ENCODE data around the gene RPS18. TPM values are rescaled to one million over a fixed set of nuclear protein-coding genes. Genes with fewer than 3 reads are reported as not detected.
A peak's percentile ranks its signal among the peaks of the same experiment; 100 is the strongest.
"Not testable (repeated sequence)": the region's sequence is repeated elsewhere in the genome, so short reads cannot be mapped to it uniquely, and the experiment has no call there.

RPS18 gene
- 2,522 and 4,168 TPM in 2 replicates for total RNA-seq (2012; rRNA removed)

DNA sequence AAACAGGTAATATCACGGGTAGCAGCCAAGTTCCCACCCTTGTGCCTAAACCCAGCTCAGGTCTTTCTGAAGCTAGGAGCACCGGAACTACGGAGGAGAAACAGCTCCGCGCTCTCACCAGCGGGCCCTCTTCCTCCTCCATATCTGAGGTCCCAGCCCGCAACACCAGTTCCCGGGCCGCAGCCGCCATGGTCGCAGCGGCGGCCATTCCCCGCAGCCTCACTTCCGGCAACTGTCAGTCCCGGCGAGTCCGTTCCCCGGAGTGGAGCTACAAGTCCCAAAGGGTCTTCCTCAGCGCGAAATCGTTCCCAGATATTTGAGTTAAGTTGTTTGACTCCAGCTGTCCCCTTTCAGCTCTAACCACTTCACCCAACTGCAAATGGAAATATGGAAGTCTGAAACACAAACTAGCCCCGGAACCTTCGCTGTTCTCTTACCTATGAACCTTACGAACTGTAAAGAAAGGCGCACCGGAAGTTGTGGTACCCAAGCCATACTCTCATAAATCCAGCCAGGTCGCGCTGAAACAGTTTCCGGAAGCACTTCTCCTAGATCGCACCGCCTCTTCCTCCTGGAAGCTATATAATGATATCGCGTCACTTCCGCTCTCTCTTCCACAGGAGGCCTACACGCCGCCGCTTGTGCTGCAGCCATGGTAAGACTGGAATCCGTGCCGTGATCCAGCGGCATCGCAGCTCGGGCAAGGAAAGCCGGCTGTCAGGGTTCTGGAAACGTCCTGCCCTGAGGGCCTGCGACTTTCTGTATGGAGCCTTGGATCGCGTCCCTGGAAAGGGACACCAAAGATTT is at the start of gene RPS18, which contains the start of gene VPS52:
Gene RPS18, plus strand, starts transcription at position 608 of the 807 bp plus-strand sequence. Its CDS starts 45 bp downstream, at position 653.
Gene VPS52, minus strand, starts transcription at position 409 of the 807 bp plus-strand sequence. Its CDS starts 201 bp downstream, at position 208.
- Histone ChIP-seq H3K27me3 (ENCODE audit: control insufficient read depth, insufficient read depth, low read length) (no peaks in the 10 kb centered on the region), H3K36me3 (ENCODE audit: insufficient read depth, low read length) (peaks cover 74% of the 10 kb centered on the region), H3K9ac (ENCODE audit: low read depth, low read length) (peak within 1 kb of the TSS; percentile 97), H3K9me3 (replicated peaks; ENCODE audit: low read length) (no peaks in the 10 kb centered on the region), H3K4me2 (ENCODE audit: low read length) (peak within 1 kb of the TSS; percentile 98), H3K4me1 (ENCODE audit: control insufficient read depth, insufficient read depth, low read length) (peaks cover 38% of the 10 kb centered on the region), H3K4me3 (ENCODE audit: low read length) (peak within 1 kb of the TSS; percentile 88)

- not testable (repeated sequence) for H3K9me3 ChIP-seq (replicated peaks; ENCODE audit: low read length); H3K36me3 ChIP-seq (ENCODE audit: insufficient read depth, low read length); H3K4me1 ChIP-seq (ENCODE audit: control insufficient read depth, insufficient read depth, low read length); H3K9ac ChIP-seq (ENCODE audit: low read depth, low read length); H3K4me3 ChIP-seq (ENCODE audit: low read length); H3K4me2 ChIP-seq (ENCODE audit: low read length)
- H3K27me3 ChIP-seq (ENCODE audit: control insufficient read depth, insufficient read depth, low read length): peaks cover 62% of the 10 kb centered on the region
Measured at GRCh38 chr6:33226503-33227120, 45.3 kb upstream of the RPS18 start.

DNA sequence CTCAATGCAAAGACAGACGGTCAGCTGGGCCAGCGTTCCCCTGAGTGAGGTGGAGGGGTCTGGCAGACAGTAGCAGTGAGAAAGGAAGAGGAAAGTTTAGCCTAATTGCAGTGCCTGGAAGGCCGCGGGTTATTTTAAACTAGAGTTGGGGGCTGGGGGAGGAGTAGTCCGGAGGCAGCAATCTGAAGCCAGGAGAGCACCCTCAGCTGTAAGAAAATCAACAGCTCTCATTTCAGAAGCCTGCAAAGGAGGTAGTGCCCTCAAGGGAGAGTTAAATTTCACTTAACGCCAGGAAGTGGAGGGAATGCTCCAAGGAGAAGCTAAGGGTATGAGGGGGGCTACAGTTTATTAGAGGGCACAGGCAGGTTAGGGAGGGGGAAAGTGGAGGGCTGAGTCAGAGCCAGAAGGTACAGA is 36.6 kb upstream of the RPS18 start:
- Histone ChIP-seq H3K9me3 (replicated peaks; ENCODE audit: low read length) (no peaks in the 10 kb centered on the region), H3K4me3 (ENCODE audit: low read length) (no peak overlapping the region), H3K27me3 (ENCODE audit: control insufficient read depth, insufficient read depth, low read length) (peaks cover 53% of the 10 kb centered on the region), H3K9ac (ENCODE audit: low read depth, low read length) (no peak overlapping the region), H3K4me2 (ENCODE audit: low read length) (no peak overlapping the region), H3K36me3 (ENCODE audit: insufficient read depth, low read length) (no peaks in the 10 kb centered on the region), H3K4me1 (ENCODE audit: control insufficient read depth, insufficient read depth, low read length) (no peaks in the 10 kb centered on the region)

- no peak overlapping the region for H3K9ac ChIP-seq (ENCODE audit: low read depth, low read length)
- H3K4me3 ChIP-seq (ENCODE audit: low read length): no peak overlapping the region
- peaks cover 51% of the 10 kb centered on the region for H3K27me3 ChIP-seq (ENCODE audit: control insufficient read depth, insufficient read depth, low read length)
- H3K9me3 ChIP-seq (replicated peaks; ENCODE audit: low read length): no peaks in the 10 kb centered on the region
- H3K4me1 ChIP-seq (ENCODE audit: control insufficient read depth, insufficient read depth, low read length): no peaks in the 10 kb centered on the region
- H3K4me2 ChIP-seq (ENCODE audit: low read length): no peak overlapping the region
- H3K36me3 ChIP-seq (ENCODE audit: insufficient read depth, low read length): no peaks in the 10 kb centered on the region
Measured at GRCh38 chr6:33236328-33236727, 35.5 kb upstream of the RPS18 start.

- Histone ChIP-seq H3K4me1 (ENCODE audit: control insufficient read depth, insufficient read depth, low read length) (no peaks in the 10 kb centered on the region), H3K27me3 (ENCODE audit: control insufficient read depth, insufficient read depth, low read length) (peaks cover 50% of the 10 kb centered on the region), H3K4me3 (ENCODE audit: low read length) (no peak overlapping the region), H3K9ac (ENCODE audit: low read depth, low read length) (no peak overlapping the region), H3K9me3 (replicated peaks; ENCODE audit: low read length) (no peaks in the 10 kb centered on the region), H3K4me2 (ENCODE audit: low read length) (no peak overlapping the region), H3K36me3 (ENCODE audit: insufficient read depth, low read length) (no peaks in the 10 kb centered on the region)
Measured at GRCh38 chr6:33236852-33237251, 35.0 kb upstream of the RPS18 start.

DNA sequence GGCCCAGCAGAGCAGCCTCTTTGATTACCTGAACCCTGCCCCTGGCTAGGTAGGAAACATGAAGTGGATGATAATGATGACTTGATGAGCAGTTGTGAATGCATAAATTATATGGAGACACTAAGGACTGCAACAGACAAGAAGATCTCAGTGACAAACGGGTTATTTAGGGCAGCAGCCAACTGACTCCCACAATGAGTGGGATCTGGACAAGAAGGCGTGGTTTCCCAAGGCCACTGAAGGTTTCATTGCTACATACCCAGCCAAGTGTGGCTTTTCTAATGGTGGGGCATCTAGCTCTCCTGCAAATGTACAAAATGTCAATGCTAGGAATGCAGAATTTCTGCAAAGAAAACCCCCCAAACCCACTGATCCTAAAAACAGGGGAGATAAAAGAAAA is 34.1 kb upstream of the RPS18 start:
- Histone ChIP-seq H3K4me3 (ENCODE audit: low read length) (no peak overlapping the region), H3K9ac (ENCODE audit: low read depth, low read length) (no peak overlapping the region), H3K36me3 (ENCODE audit: insufficient read depth, low read length) (no peaks in the 10 kb centered on the region), H3K9me3 (replicated peaks; ENCODE audit: low read length) (no peaks in the 10 kb centered on the region), H3K27me3 (ENCODE audit: control insufficient read depth, insufficient read depth, low read length) (peaks cover 57% of the 10 kb centered on the region), H3K4me1 (ENCODE audit: control insufficient read depth, insufficient read depth, low read length) (no peaks in the 10 kb centered on the region), H3K4me2 (ENCODE audit: low read length) (no peak overlapping the region)

DNA sequence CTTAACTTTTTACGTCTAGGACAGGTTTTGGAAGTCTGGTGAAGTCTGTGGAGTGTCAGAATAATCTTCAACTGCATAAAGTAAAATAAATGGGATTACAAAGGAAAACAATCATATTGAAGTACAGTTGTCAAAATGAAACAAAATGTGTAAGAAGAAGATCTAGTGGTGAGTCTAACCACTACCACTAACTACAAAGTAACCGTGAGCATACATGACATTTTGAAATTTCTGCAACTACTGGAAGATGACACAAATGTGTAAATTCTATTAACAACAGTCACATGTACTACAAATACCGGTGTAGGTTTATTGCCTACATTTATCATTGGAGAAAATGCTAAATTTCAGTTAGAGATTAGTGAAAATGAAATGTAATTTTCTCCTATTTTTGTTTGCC is 29.9 kb upstream of the RPS18 start:
- Histone ChIP-seq H3K36me3 (ENCODE audit: insufficient read depth, low read length) (no peaks in the 10 kb centered on the region), H3K27me3 (ENCODE audit: control insufficient read depth, insufficient read depth, low read length) (peaks cover 37% of the 10 kb centered on the region), H3K4me1 (ENCODE audit: control insufficient read depth, insufficient read depth, low read length) (no peaks in the 10 kb centered on the region), H3K4me3 (ENCODE audit: low read length) (no peak overlapping the region), H3K4me2 (ENCODE audit: low read length) (no peak overlapping the region), H3K9ac (ENCODE audit: low read depth, low read length) (no peak overlapping the region), H3K9me3 (replicated peaks; ENCODE audit: low read length) (no peaks in the 10 kb centered on the region)

DNA sequence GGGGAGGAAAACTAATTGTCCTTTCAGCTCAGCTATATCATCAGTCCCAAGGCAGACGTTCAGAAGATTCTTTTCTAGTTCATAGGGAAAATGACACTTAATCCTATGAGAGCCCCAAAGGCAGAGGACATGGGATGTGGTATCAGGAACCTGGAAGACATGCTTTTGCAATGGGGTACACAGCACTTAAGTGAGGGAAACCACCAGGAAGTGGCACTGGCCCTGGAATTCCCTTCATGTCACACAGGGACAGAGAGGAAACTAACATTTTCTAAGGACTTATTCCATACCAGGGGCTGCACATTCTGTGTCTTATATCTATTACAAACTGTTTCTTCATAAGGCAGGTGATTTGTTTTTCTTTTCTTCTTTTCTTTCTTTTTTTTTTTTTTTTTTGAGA is 28.4 kb upstream of the RPS18 start:
- Histone ChIP-seq H3K4me2 (ENCODE audit: low read length) (no peak overlapping the region), H3K9me3 (replicated peaks; ENCODE audit: low read length) (no peaks in the 10 kb centered on the region), H3K4me3 (ENCODE audit: low read length) (no peak overlapping the region), H3K9ac (ENCODE audit: low read depth, low read length) (no peak overlapping the region), H3K27me3 (ENCODE audit: control insufficient read depth, insufficient read depth, low read length) (peaks cover 30% of the 10 kb centered on the region), H3K36me3 (ENCODE audit: insufficient read depth, low read length) (no peaks in the 10 kb centered on the region), H3K4me1 (ENCODE audit: control insufficient read depth, insufficient read depth, low read length) (peaks cover 5% of the 10 kb centered on the region)

GRCh38 chr6:33247977-33248642 is 23.8 kb upstream of the RPS18 start:
- no peaks in the 10 kb centered on the region for H3K9me3 ChIP-seq (replicated peaks; ENCODE audit: low read length)
- peak overlapping the region; percentile 72 for H3K4me3 ChIP-seq (ENCODE audit: low read length)
- peaks cover 5% of the 10 kb centered on the region for H3K27me3 ChIP-seq (ENCODE audit: control insufficient read depth, insufficient read depth, low read length)
- H3K36me3 ChIP-seq (ENCODE audit: insufficient read depth, low read length): peaks cover 10% of the 10 kb centered on the region
- H3K4me1 ChIP-seq (ENCODE audit: control insufficient read depth, insufficient read depth, low read length): peaks cover 29% of the 10 kb centered on the region
- H3K4me2 ChIP-seq (ENCODE audit: low read length): peak overlapping the region; percentile 96
- peak overlapping the region; percentile 85 for H3K9ac ChIP-seq (ENCODE audit: low read depth, low read length)

- H3K27me3 ChIP-seq (ENCODE audit: control insufficient read depth, insufficient read depth, low read length): no peaks in the 10 kb centered on the region
- no peaks in the 10 kb centered on the region for H3K9me3 ChIP-seq (replicated peaks; ENCODE audit: low read length)
- H3K4me1 ChIP-seq (ENCODE audit: control insufficient read depth, insufficient read depth, low read length): peaks cover 29% of the 10 kb centered on the region
- H3K9ac ChIP-seq (ENCODE audit: low read depth, low read length): peak overlapping the region; percentile 85
- peak overlapping the region; percentile 96 for H3K4me2 ChIP-seq (ENCODE audit: low read length)
- peaks cover 10% of the 10 kb centered on the region for H3K36me3 ChIP-seq (ENCODE audit: insufficient read depth, low read length)
- H3K4me3 ChIP-seq (ENCODE audit: low read length): peak overlapping the region; percentile 72
Measured at GRCh38 chr6:33248643-33248931, 23.3 kb upstream of the RPS18 start.

GRCh38 chr6:33248932-33249731 is 22.7 kb upstream of the RPS18 start:
- H3K9ac ChIP-seq (ENCODE audit: low read depth, low read length): peak overlapping the region; percentile 90
- no peaks in the 10 kb centered on the region for H3K9me3 ChIP-seq (replicated peaks; ENCODE audit: low read length)
- H3K4me1 ChIP-seq (ENCODE audit: control insufficient read depth, insufficient read depth, low read length): peaks cover 29% of the 10 kb centered on the region

More at GRCh38 chr6:33248932-33249731, 22.7 kb upstream of the RPS18 start:
- Histone ChIP-seq H3K4me3 (ENCODE audit: low read length) (peak overlapping the region; percentile 81), H3K27me3 (ENCODE audit: control insufficient read depth, insufficient read depth, low read length) (no peaks in the 10 kb centered on the region), H3K4me2 (ENCODE audit: low read length) (peak overlapping the region; percentile 96), H3K36me3 (ENCODE audit: insufficient read depth, low read length) (peaks cover 10% of the 10 kb centered on the region)
